Measurements from ENCODE around the gene ELAVL2. TPM values are rescaled to one million over a fixed set of nuclear protein-coding genes. Genes with fewer than 3 reads are reported as not detected.
"Not testable (repeated sequence)": the region's sequence is repeated elsewhere in the genome, so short reads cannot be mapped to it uniquely, and the experiment has no call there.

ELAVL2 gene
- total and polyA plus RNA-seq, 12 donors = under 0.01 to 0.64 (median 0.11) TPM; not detected in 5

- no peaks in the 10 kb centered on the region for H3K36me3 ChIP-seq
- no peak for TF ChIP-seq CTCF (IDR thresholded peaks at IDR 0.05)
- H3K4me1 ChIP-seq = no peaks in the 10 kb centered on the region
- no peak for DNase-seq
- WGBS, 2 donors = 60% methylated on average over 2 of the region's 2 CpGs
- no peak overlapping the region for H3K4me3 ChIP-seq
- no peaks in the 10 kb centered on the region for H3K9me3 ChIP-seq
- H3K27me3 ChIP-seq = no peaks in the 10 kb centered on the region
- intact Hi-C loops (cut with DNase I) = loop anchor here in 1 of 10 donors (10.0 kb wide), 1 partner anchor 74 kb away; no protein-coding TSS in a partner anchor
- H3K27ac ChIP-seq = no peak overlapping the region
- ATAC-seq = no peak
Observed at GRCh38 chr9:23728736-23729135, 97.3 kb downstream of the ELAVL2 start.

GRCh38 chr9:23725279-23725946, 100.6 kb downstream of the ELAVL2 start:
- H3K4me1 ChIP-seq = no peaks in the 10 kb centered on the region
- ATAC-seq (no peak), DNase-seq (no peak)
- H3K36me3 ChIP-seq = no peaks in the 10 kb centered on the region
- no peaks in the 10 kb centered on the region for H3K27me3 ChIP-seq
- 92 to 93% methylated on average over 6 of the region's 6 CpGs for WGBS, 2 donors
- H3K27ac ChIP-seq = no peak overlapping the region
- TF ChIP-seq CTCF (IDR thresholded peaks at IDR 0.05) = no peak
- intact Hi-C loops (cut with DNase I) = loop anchor here in 1 of 10 donors (10.0 kb wide), 1 partner anchor 71 kb away; no protein-coding TSS in a partner anchor
- H3K4me3 ChIP-seq = no peak overlapping the region
- peaks cover 0 to 5% (median 0%) of the 10 kb centered on the region in 11 donors for H3K9me3 ChIP-seq

- no peaks in the 10 kb centered on the region for H3K4me1 ChIP-seq
- WGBS, 2 donors = 93 to 95% methylated on average over 2 of the region's 2 CpGs
- H3K27me3 ChIP-seq = no peaks in the 10 kb centered on the region
- TF ChIP-seq CTCF (IDR thresholded peaks at IDR 0.05) = no peak
- H3K9me3 ChIP-seq = peaks cover 0 to 5% (median 0%) of the 10 kb centered on the region in 11 donors
- DNase-seq (no peak), ATAC-seq (no peak)
- H3K4me3 ChIP-seq = no peak overlapping the region
- H3K36me3 ChIP-seq = no peaks in the 10 kb centered on the region
- H3K27ac ChIP-seq = no peak overlapping the region
- intact Hi-C loops (cut with DNase I) = loop anchor here in 1 of 10 donors (10.0 kb wide), 1 partner anchor 69 kb away; no protein-coding TSS in a partner anchor
Observed at GRCh38 chr9:23723672-23724071, 102.4 kb downstream of the ELAVL2 start.

- not testable (repeated sequence) for H3K4me3 ChIP-seq, H3K9me3 ChIP-seq, H3K36me3 ChIP-seq, H3K4me1 ChIP-seq, DNase-seq, ATAC-seq, H3K27ac ChIP-seq, H3K27me3 ChIP-seq
- WGBS, 2 donors = 88 to 91% methylated on average over 4 of the region's 4 CpGs
- intact Hi-C loops (cut with DNase I) = loop anchor here in 1 of 10 donors (10.0 kb wide), 1 partner anchor 68 kb away; no protein-coding TSS in a partner anchor
Observed at GRCh38 chr9:23723048-23723447, 103.0 kb downstream of the ELAVL2 start.

- intact Hi-C loops (cut with DNase I) = loop anchor here in 1 of 10 donors (10.0 kb wide), 1 partner anchor 67 kb away; no protein-coding TSS in a partner anchor
- no peak for ATAC-seq
- Histone ChIP-seq H3K36me3 (no peaks in the 10 kb centered on the region), H3K27me3 (no peaks in the 10 kb centered on the region), H3K4me1 (no peaks in the 10 kb centered on the region), H3K9me3 (peaks cover 0 to 5% (median 0%) of the 10 kb centered on the region in 11 donors), H3K27ac (no peak overlapping the region), H3K4me3 (no peak overlapping the region)
- TF ChIP-seq CTCF (IDR thresholded peaks at IDR 0.05) = no peak
- no peak for DNase-seq
Observed at GRCh38 chr9:23721466-23721865, 104.6 kb downstream of the ELAVL2 start.

All from heart right ventricle (tissue), 16 donors.